GM20431 (cell line): ENCODE results near the gene EIF3K.

Source experiments
- in situ Hi-C: fragments of 300-500 bp; cut with MseI, MboI; formaldehyde crosslinking; loops from one replicate; pipeline ENCODE4 v1.15.0; 2020; ENCODE audit warnings: low sequenced_read_pairs; ENCODE audit not compliant: unreplicated experiment

EIF3K gene

GRCh38 chr19:38617764-38618589, 1.0 kb upstream of the EIF3K start, which contains the start of gene MAP4K1:
TSS of gene MAP4K1 (minus strand) at chr19:38617953. CDS start at chr19:38617895, 58 bp downstream.
- in situ Hi-C loops: no loop called here

GRCh38 chr19:38619361-38620174, 580 bp downstream of the EIF3K start:
- in situ Hi-C loops: no loop called here

- in situ Hi-C loops: no loop called here
These were observed 5.8 kb downstream of the EIF3K start for GRCh38 chr19:38624822-38625221.

GRCh38 chr19:38626401-38626800, 7.4 kb downstream of the EIF3K start:
- in situ Hi-C loops: no loop called here

GRCh38 chr19:38629568-38629967, 10.6 kb downstream of the EIF3K start:
- in situ Hi-C loops: no loop called here

- in situ Hi-C loops: loop anchor here (5.0 kb wide), 1 partner anchor 84 kb away; no protein-coding TSS in a partner anchor
These were observed 12.3 kb downstream of the EIF3K start for GRCh38 chr19:38631301-38631700.

GRCh38 chr19:38631811-38632475, 13.0 kb downstream of the EIF3K start:
- in situ Hi-C loops: loop anchor here (5.0 kb wide), 1 partner anchor 85 kb away; no protein-coding TSS in a partner anchor

GRCh38 chr19:38632476-38633213, 13.7 kb downstream of the EIF3K start:
- in situ Hi-C loops: loop anchor here (5.0 kb wide), 1 partner anchor 85 kb away; no protein-coding TSS in a partner anchor

- in situ Hi-C loops: loop anchor here (5.0 kb wide), 1 partner anchor 88 kb away; no protein-coding TSS in a partner anchor
These were observed 15.9 kb downstream of the EIF3K start for GRCh38 chr19:38634757-38635482.

- in situ Hi-C loops: no loop called here
These were observed 16.8 kb downstream of the EIF3K start for GRCh38 chr19:38635483-38636399.

GRCh38 chr19:38638461-38638860, 19.5 kb downstream of the EIF3K start:
- in situ Hi-C loops: no loop called here

GRCh38 chr19:38639679-38640078, 20.7 kb downstream of the EIF3K start:
- in situ Hi-C loops: no loop called here

- in situ Hi-C loops: no loop called here
These were observed 21.4 kb downstream of the EIF3K start for GRCh38 chr19:38640368-38640767.

- in situ Hi-C loops: no loop called here
These were observed 23.2 kb downstream of the EIF3K start for GRCh38 chr19:38642176-38642575.

- in situ Hi-C loops: no loop called here
These were observed 25.7 kb downstream of the EIF3K start for GRCh38 chr19:38644719-38645118.

- in situ Hi-C loops: no loop called here
These were observed 28.5 kb downstream of the EIF3K start, which contains the start of gene ACTN4 for GRCh38 chr19:38647368-38647965. TSS of gene ACTN4 (plus strand) at chr19:38647649. CDS start at chr19:38647746, 97 bp downstream.

GRCh38 chr19:38647966-38648768, 29.2 kb downstream of the EIF3K start:
- in situ Hi-C loops: no loop called here
